ENCODE measurements around the gene ARHGAP15.
"Not testable (repeated sequence)": the region's sequence is repeated elsewhere in the genome, so short reads cannot be mapped to it uniquely, and the experiment has no call there.

Gene ARHGAP15

DNA sequence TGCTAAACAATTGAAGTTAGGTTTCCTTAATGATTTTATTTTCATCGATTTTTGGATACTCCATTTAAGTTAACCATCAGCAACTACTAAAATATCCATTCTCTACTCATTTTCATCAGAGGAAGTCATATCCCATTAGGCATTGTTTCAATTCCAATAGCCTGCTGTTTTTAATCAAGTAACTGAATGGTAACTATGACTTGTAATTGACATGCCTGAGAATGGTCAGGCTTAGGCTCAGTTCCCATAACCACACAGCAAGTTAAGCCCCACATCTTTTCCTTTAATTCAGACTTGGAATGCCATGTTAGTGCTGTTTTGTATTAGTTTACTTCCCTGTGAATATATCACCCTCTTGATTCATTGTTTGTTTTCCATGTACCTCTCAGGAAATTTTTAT, 398.8 kb downstream of the ARHGAP15 start:
- no peak overlapping the region for H3K4me3 ChIP-seq (ENCODE audit: low read depth, low read length)
- H3K27me3 ChIP-seq: no peaks in the 10 kb centered on the region
- no peak for DNase-seq
- TF ChIP-seq, protein P1, sequence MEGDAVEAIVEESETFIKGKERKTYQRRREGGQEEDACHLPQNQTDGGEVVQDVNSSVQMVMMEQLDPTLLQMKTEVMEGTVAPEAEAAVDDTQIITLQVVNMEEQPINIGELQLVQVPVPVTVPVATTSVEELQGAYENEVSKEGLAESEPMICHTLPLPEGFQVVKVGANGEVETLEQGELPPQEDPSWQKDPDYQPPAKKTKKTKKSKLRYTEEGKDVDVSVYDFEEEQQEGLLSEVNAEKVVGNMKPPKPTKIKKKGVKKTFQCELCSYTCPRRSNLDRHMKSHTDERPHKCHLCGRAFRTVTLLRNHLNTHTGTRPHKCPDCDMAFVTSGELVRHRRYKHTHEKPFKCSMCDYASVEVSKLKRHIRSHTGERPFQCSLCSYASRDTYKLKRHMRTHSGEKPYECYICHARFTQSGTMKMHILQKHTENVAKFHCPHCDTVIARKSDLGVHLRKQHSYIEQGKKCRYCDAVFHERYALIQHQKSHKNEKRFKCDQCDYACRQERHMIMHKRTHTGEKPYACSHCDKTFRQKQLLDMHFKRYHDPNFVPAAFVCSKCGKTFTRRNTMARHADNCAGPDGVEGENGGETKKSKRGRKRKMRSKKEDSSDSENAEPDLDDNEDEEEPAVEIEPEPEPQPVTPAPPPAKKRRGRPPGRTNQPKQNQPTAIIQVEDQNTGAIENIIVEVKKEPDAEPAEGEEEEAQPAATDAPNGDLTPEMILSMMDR (IDR thresholded peaks at IDR 0.05; ENCODE audit: low read depth, low read length): no peak
- H3K36me3 ChIP-seq: no peaks in the 10 kb centered on the region
- H3K4me1 ChIP-seq: peaks cover 10% of the 10 kb centered on the region
- no peaks in the 10 kb centered on the region for H3K9me3 ChIP-seq

- H3K4me3 ChIP-seq (ENCODE audit: low read depth, low read length): no peak overlapping the region
- no peaks in the 10 kb centered on the region for H3K9me3 ChIP-seq
- H3K4me1 ChIP-seq: peaks cover 10% of the 10 kb centered on the region
- H3K27me3 ChIP-seq: no peaks in the 10 kb centered on the region
- DNase-seq: no peak
- TF ChIP-seq, protein P1 (IDR thresholded peaks at IDR 0.05; ENCODE audit: low read depth, low read length): no peak
- H3K36me3 ChIP-seq: no peaks in the 10 kb centered on the region
These were observed 400.0 kb downstream of the ARHGAP15 start for GRCh38 chr2:143529118-143529720.

GRCh38 chr2:143530758-143531157, 401.5 kb downstream of the ARHGAP15 start:
- no peaks in the 10 kb centered on the region for H3K27me3 ChIP-seq
- peak; percentile 39 for DNase-seq
- H3K4me1 ChIP-seq: peaks cover 10% of the 10 kb centered on the region
- no peaks in the 10 kb centered on the region for H3K9me3 ChIP-seq
- H3K36me3 ChIP-seq: no peaks in the 10 kb centered on the region
- no peak overlapping the region; the same call in 1 of the 2 replicates for H3K4me3 ChIP-seq (ENCODE audit: low read depth, low read length)
- TF ChIP-seq, protein P1 (IDR thresholded peaks at IDR 0.05; ENCODE audit: low read depth, low read length): no peak

GRCh38 chr2:143532061-143532460, 402.8 kb downstream of the ARHGAP15 start:
- Histone ChIP-seq H3K27me3 (no peaks in the 10 kb centered on the region), H3K9me3 (no peaks in the 10 kb centered on the region), H3K4me1 (peaks cover 10% of the 10 kb centered on the region), H3K4me3 (ENCODE audit: low read depth, low read length) (no peak overlapping the region), H3K36me3 (no peaks in the 10 kb centered on the region)
- no peak for DNase-seq
- TF ChIP-seq, protein P1 (IDR thresholded peaks at IDR 0.05; ENCODE audit: low read depth, low read length): no peak

GRCh38 chr2:143533846-143534245, 404.6 kb downstream of the ARHGAP15 start:
- Histone ChIP-seq H3K27me3 (no peaks in the 10 kb centered on the region), H3K4me3 (ENCODE audit: low read depth, low read length) (no peak overlapping the region), H3K9me3 (no peaks in the 10 kb centered on the region), H3K4me1 (peaks cover 10% of the 10 kb centered on the region), H3K36me3 (no peaks in the 10 kb centered on the region)
- TF ChIP-seq, protein P1 (IDR thresholded peaks at IDR 0.05; ENCODE audit: low read depth, low read length): no peak
- DNase-seq: no peak

GRCh38 chr2:143535802-143536201, 406.6 kb downstream of the ARHGAP15 start:
- Histone ChIP-seq H3K9me3 (no peaks in the 10 kb centered on the region), H3K36me3 (no peaks in the 10 kb centered on the region), H3K4me3 (ENCODE audit: low read depth, low read length) (no peak overlapping the region), H3K27me3 (no peaks in the 10 kb centered on the region), H3K4me1 (peaks cover 3% of the 10 kb centered on the region; the same call in 1 of the 2 replicates)
- no peak for DNase-seq
- TF ChIP-seq, protein P1 (IDR thresholded peaks at IDR 0.05; ENCODE audit: low read depth, low read length): no peak

- DNase-seq; H3K4me3 ChIP-seq (ENCODE audit: low read depth, low read length); H3K9me3 ChIP-seq; H3K4me1 ChIP-seq; H3K27me3 ChIP-seq; H3K36me3 ChIP-seq: not testable (repeated sequence)
These were observed 412.7 kb downstream of the ARHGAP15 start for GRCh38 chr2:143541899-143542298.
